Lower leg skin (tissue), 3 donors: ENCODE results near the gene CFAP74.

Experiments used
- POLR2A ChIP-seq, 2 donors: fragments of 450-650 bp; IDR thresholded peaks; one replicate each; pipeline ENCODE4 v1.6.1; 2016 to 2017; ENCODE audit warnings: antibody characterized with exemption in 2 of 2, mild to moderate bottlenecking in 1 of 2, moderate library complexity in 1 of 2
- TF ChIP-seq, protein P1 (sequence below), 3 donors: fragments of 450-650 bp; IDR thresholded peaks; one replicate each; pipeline ENCODE4 v1.5.1; 2016; ENCODE audit warnings: antibody characterized with exemption in 3 of 3, mild to moderate bottlenecking in 3 of 3, moderate library complexity in 2 of 3

DNA sequence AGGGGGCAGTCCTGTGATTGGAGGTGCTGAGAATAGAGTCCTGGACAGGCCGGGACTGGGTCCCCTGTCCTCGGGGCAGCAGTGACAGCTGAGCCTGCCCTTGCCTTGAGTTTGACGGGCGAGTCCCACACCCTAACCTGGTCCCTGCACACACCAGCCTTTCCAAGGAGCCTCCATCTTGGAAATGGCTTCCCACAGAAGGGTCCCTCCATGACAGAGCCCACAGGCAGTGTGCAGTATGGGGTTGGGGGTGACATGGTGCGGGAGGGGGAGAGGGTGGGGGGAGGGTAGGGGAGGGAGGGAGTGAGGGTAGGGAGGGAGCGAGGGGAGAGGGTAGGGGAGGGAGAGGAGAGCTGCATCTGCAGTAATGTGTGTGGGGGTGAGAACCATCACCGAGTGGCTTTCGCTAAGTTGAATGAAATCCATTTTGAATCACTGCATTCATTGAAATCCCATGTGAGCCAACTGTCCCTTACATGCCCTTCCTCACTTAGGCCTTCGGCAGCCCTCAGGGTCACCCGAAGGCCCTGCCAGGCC lies 74.4 kb downstream of the CFAP74 start:
- TF ChIP-seq, protein P1, sequence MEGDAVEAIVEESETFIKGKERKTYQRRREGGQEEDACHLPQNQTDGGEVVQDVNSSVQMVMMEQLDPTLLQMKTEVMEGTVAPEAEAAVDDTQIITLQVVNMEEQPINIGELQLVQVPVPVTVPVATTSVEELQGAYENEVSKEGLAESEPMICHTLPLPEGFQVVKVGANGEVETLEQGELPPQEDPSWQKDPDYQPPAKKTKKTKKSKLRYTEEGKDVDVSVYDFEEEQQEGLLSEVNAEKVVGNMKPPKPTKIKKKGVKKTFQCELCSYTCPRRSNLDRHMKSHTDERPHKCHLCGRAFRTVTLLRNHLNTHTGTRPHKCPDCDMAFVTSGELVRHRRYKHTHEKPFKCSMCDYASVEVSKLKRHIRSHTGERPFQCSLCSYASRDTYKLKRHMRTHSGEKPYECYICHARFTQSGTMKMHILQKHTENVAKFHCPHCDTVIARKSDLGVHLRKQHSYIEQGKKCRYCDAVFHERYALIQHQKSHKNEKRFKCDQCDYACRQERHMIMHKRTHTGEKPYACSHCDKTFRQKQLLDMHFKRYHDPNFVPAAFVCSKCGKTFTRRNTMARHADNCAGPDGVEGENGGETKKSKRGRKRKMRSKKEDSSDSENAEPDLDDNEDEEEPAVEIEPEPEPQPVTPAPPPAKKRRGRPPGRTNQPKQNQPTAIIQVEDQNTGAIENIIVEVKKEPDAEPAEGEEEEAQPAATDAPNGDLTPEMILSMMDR (IDR thresholded peaks at IDR 0.05): no peak
- no peak for TF ChIP-seq POLR2A (IDR thresholded peaks at IDR 0.05)
